K562 (cell line): ENCODE data around the gene OCA2.

Source experiments
- CXXC5 ChIP-seq: fragments of 250-450 bp; sonication (Bioruptor Pico); IDR thresholded peaks from 2 replicates; pipeline ENCODE4 v1.8.0; 2022; ENCODE audit warnings: inconsistent platforms, mild to moderate bottlenecking, moderate library complexity
- HLTF ChIP-seq: fragments of 450-650 bp; IDR thresholded peaks from 2 replicates; pipeline ENCODE4 v1.6.1; 2016
- MAX ChIP-seq: sonication (generic); formaldehyde crosslinking; IDR thresholded peaks from 2 replicates; pipeline ENCODE4 v1.9.0; 2022; ENCODE audit warnings: mild to moderate bottlenecking, missing genetic modification reagents
- MED1 ChIP-seq: sonication (generic); formaldehyde crosslinking; IDR thresholded peaks from 2 replicates; pipeline ENCODE4 v1.8.1; 2023; ENCODE audit warnings: missing genetic modification reagents, borderline replicate concordance
- REST ChIP-seq, 2 experiments: fragments of 450-650 bp; formaldehyde crosslinking in 1 of 2; IDR thresholded peaks; 2 replicates each; pipeline versions ENCODE4 v1.4.0 to v1.6.1; 2014 to 2020; ENCODE audit warnings: mild to moderate bottlenecking in 2 of 2, borderline replicate concordance in 1 of 2, low read depth in 1 of 2
- ZNF449 ChIP-seq: fragments of 250-450 bp; sonication (Bioruptor Pico); IDR thresholded peaks from 2 replicates; pipeline ENCODE4 v1.8.0; 2022; ENCODE audit warnings: moderate library complexity, mild to moderate bottlenecking, inconsistent platforms

- no peak for TF ChIP-seq HLTF
- TF ChIP-seq REST (IDR thresholded peaks at IDR 0.05; ENCODE audit: borderline replicate concordance): no peak
- no peak for TF ChIP-seq REST (CRISPR knock-in tag; IDR thresholded peaks at IDR 0.05; ENCODE audit: low read depth)
- no peak for TF ChIP-seq CXXC5
- no peak for TF ChIP-seq ZNF449
- TF ChIP-seq MAX: no peak
- TF ChIP-seq MED1 (CRISPR knock-in tag): no peak
Measured at GRCh38 chr15:27854601-27855000, 244.5 kb downstream of the OCA2 start.
